Activated T-cell treated with anti-CD3 and anti-CD28 coated beads for 24 hours (primary cell): ENCODE data around the gene ZFPM1.

Source experiments
- DNase-seq: peaks from one replicate; pipeline ENCODE4 v3.0.0-alpha.2; 2020; ENCODE audit warnings: low read depth

The ZFPM1 gene

DNA sequence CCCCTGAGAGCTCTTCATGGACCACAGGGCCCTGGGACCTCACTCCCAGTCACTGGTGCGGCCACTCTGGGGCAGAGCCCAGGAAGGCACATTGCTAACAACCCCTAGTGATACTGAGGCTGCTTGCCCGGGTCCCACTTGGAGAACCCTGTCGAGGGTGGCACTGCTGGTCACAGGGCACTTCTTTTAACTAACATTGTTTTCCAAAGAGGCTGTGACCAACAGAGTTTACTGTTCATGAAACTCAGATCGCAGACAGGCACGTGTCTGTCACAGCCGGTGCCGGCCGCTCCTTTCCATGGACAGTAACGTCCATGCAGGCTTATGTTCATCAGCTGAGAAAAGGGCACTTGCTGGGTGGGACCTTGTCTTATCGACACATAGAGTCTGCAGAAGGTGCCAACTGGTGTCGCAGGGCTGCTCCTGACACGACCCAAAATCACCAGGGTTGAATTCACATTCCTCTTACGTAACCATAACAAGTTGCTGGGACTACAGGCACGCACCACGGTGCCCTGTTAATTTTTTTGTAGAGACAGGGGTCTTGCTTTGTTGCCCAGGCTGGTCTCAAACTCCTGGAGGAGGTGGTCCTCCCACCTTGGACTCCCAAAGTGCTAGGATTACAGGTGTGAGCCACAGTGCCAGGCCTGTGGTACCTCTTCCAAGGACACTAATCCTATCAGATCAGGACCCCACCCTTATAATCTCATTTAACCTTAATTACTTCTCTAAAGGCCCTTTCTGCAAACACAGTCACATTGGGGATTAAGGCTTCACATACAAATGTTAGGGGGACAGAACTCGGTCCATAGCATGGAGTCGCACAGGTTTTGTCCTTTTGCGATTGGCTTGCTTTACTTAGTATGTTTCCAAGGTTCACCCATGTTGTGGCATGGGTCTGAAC lies 115.9 kb downstream of the ZFPM1 start:
- no peak for DNase-seq

DNA sequence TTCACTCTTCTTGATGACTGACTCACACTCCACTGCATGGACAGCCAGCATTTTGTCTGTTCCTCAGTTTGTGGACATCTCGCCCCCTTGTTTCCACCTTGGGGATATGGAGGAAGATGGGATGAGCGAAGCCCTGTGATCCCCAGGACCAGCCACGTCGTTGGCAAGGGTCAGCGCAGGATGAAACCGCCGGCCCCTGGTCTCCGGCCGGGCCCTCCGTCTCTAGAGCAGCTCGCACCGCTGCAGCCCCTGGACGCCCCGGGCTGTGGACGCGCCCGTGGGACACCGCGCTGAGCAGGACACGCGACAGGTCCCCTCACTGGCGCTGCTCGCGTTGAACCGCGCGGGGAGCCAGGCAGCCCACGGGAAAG lies 116.5 kb downstream of the ZFPM1 start:
- DNase-seq, result no peak

GRCh38 chr16:88569985-88570690 lies 117.1 kb downstream of the ZFPM1 start, which contains the start of gene ZC3H18:
Gene ZC3H18, plus strand, starts transcription at chr16:88570403. Its CDS starts 6,721 bp downstream, at chr16:88577124.
- peak; percentile 97 for DNase-seq

GRCh38 chr16:88570691-88571092 lies 117.6 kb downstream of the ZFPM1 start:
- peak; percentile 26 for DNase-seq

GRCh38 chr16:88575251-88575650 lies 122.2 kb downstream of the ZFPM1 start:
- no peak for DNase-seq

DNA sequence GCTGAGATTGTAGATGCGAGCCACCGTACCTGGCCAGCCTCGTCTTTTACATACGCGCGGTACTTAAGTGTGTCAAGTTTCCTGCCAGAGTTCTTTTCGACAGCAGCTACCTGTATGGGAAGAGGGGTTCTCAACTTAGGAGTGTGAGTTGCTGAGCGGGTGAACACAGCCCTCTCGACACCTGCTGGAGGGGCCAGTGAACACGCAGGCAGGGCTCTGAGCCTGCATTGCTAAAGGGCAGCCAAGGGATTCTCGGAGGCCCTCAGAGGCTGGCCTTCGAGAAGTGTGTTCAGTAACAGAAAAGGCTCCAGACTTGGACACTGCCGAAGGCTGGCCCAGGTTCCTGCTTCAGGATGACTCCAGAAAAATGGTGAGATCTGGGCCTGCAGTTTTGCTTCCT lies 123.2 kb downstream of the ZFPM1 start:
- DNase-seq, result no peak

DNA sequence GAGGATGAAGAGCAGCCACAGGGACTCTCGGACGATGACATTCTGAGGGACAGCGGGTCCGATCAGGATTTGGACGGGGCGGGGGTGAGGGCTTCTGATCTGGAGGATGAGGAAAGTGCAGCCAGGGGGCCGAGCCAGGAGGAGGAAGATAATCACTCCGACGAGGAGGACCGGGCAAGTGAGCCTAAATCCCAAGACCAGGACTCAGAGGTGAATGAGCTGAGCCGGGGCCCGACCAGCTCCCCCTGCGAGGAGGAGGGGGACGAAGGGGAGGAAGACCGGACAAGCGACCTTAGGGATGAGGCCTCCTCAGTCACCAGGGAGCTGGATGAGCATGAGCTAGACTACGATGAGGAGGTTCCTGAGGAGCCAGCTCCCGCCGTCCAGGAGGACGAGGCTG lies 124.1 kb downstream of the ZFPM1 start:
- no peak for DNase-seq

- no peak for DNase-seq
Observed at GRCh38 chr16:88578446-88579313, 125.6 kb downstream of the ZFPM1 start.

DNA sequence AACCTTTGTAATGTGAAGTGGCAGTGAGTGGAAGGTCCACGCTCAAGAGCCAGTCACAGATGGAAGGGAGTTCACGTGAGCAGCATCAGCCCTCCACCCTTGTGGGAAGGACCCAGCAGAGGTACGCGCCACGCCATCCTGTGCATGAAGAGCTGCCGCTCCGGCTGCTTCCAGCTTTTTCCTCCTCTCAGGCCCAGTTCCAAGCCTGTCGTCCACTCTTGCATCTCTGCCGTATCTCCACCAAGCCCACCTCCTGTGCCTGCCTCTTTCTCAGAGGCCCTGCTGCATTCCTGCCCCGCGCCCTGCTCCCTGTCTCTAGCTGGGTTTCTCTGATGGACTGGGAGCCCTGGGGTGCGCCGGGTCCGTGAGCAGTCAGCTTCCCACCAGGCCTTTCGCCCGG lies 127.3 kb downstream of the ZFPM1 start:
- DNase-seq, result no peak

GRCh38 chr16:88581033-88581432 lies 128.0 kb downstream of the ZFPM1 start:
- DNase-seq, result no peak

DNA sequence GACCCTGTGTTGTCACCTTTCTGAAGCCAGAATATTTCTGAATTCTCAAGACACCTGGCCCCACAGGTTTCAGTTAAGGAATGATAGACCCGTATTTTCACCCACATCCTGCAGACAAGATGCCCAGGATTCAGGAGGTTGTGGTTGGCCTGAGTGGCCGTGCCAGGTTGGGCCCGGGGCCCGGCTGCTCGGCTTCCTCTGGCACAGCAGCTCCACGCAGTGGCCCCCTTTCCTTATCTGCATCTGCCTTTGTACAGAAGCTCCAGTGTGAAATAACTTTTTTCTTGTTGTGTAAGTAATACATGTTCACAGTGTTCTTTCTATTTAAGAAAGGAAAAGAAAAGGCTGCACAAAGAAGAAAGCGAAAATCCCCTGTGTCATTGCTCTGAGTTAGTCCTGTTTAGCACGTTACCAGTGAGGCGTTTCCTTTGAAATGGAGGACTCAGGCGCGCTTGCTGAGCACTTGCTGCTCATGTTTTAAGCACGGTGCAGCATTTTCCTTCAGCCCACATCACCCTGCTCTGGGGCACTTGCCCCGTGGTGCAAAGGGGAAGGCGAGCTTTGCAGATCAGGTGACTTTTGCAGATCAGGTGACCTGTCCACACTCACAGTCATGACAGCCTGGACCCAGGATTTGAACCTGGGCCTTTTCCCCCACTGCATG lies 130.0 kb downstream of the ZFPM1 start:
- no peak for DNase-seq

DNA sequence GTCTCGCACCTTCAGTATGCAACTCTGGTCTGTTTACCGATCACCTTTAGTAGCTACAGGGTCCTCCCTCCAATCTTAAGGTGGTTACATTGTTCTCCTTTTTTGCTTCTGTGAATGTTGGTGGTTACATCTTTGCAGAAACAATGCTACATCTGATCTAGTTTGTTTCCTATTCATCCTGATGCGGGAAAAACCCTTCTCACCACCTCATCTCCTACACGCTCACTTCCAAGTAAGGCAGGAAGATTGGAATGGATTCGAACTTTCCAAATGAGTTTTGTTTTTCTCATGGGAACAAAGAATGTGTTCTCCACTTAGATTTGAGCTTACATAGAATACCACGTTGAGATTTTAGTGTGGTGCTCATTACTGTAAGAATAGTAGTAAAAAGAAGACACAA lies 131.6 kb downstream of the ZFPM1 start:
- no peak for DNase-seq

DNA sequence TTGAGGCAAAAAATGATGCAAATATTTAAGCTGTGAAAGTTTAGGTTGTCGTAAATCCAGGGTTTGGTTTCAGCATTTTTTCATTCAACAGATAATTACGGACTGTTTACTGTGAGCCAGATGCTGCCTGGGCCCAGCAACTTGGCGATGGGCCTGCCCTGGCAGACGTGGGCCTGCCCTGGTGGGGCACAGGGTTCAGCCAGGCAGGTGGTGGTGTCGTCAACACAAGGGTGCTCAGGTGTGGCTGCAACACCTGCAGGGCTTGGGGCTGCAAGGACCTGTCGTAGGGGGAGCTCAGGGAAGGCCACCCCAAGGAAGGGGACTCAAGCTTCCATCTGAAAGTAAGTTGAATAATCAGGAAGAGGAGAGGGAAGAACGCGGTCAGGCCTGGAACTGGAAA lies 132.2 kb downstream of the ZFPM1 start:
- no peak for DNase-seq

DNA sequence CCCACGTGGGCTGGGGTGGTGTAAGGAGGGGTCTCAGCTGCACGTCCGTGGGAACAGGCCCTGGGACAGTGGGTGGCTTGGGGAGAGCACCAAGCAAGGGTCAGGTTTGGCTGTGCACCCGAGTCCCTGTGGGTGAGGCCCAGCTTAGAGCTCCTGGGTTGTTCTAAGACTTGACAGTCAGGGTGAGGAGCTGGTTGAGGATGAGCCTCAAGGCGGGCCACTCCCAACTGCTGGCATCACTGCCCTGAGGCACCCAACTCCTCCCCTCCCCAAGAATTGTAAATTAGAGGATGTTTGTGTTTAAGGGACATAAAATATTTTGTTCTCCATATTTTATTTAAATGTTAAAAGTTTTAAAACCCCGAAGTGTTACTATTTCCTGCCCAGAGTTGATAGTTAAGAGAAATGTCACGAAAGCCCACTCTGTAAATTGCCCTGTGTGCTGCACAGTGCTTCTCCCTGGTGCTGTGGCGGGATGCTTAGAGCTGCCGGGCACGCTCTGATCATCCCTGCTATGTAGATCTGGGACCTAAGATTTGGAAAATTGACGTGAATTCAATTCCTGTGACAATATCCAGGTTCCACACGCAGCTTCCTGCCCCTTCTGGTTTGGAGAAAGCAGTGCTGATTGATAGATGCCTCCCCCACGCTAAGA lies 133.0 kb downstream of the ZFPM1 start:
- no peak for DNase-seq
